Transverse colon (tissue), 4 donors: ENCODE data around the gene EBF3. TPM values are rescaled to one million over a fixed set of nuclear protein-coding genes. Genes with fewer than 3 reads are reported as not detected.

Source experiments
- DNase-seq: peaks from one replicate; pipeline ENCODE4 v3.0.0-alpha.2; 2019
- H3K27ac ChIP-seq, 4 donors: fragments of 200-600 bp; sonication (generic); 2 replicates each; pipeline ENCODE4 v1.5.1; 2016 to 2018; ENCODE audit warnings: inconsistent platforms in 4 of 4
- H3K27me3 ChIP-seq: fragments of 200-600 bp; sonication (generic); 2 replicates; pipeline ENCODE4 v1.5.1; 2017; ENCODE audit warnings: inconsistent platforms
- H3K36me3 ChIP-seq, 4 donors: fragments of 200-600 bp; sonication (generic); 2 replicates each; pipeline ENCODE4 v1.5.1; 2017 to 2019; ENCODE audit warnings: inconsistent platforms in 4 of 4
- H3K4me1 ChIP-seq, 4 donors: fragments of 200-600 bp; sonication (generic); 2 replicates each; pipeline ENCODE4 v1.5.1; 2017 to 2020; ENCODE audit warnings: inconsistent platforms in 4 of 4
- H3K4me3 ChIP-seq, 4 donors: fragments of 200-600 bp; sonication (generic); 1 replicate in 1 of 4; 2 replicates in 3 of 4; pipeline versions ENCODE4 v1.5.1 to v1.6.1; 2017 to 2019; ENCODE audit warnings: inconsistent platforms in 4 of 4
- H3K9me3 ChIP-seq, 2 donors: fragments of 200-600 bp; sonication (generic); 2 replicates each; pipeline ENCODE4 v1.5.1; 2017 to 2019; ENCODE audit warnings: inconsistent platforms in 2 of 2
- EP300 ChIP-seq: sonication (generic); formaldehyde crosslinking; IDR thresholded peaks from one replicate; pipeline ENCODE4 v1.6.1; 2017; ENCODE audit warnings: antibody characterized with exemption, low read depth
- POLR2A ChIP-seq: fragments of 450-650 bp; IDR thresholded peaks from one replicate; pipeline ENCODE4 v1.6.1; 2016; ENCODE audit warnings: antibody characterized with exemption, mild to moderate bottlenecking, moderate library complexity
- POLR2AphosphoS5 ChIP-seq, 3 donors: sonication (generic); formaldehyde crosslinking; IDR thresholded peaks; one replicate each; pipeline ENCODE4 v1.6.1; 2016; ENCODE audit warnings: antibody characterized with exemption in 3 of 3
- WGBS, 2 donors: methylation state at CpG; one replicate each; pipeline ENCODE4 v1.1.5; 2018; ENCODE audit warnings: low coverage in 1 of 2; 5-methylcytosine and 5-hydroxymethylcytosine counted together
- in situ Hi-C, 4 donors: fragments of 200-750 bp; cut with MboI; loops; one replicate each; pipeline versions ENCODE4 v1.15.0 to v1.15.1; 2017; ENCODE audit warnings: low sequenced_read_pairs in 3 of 4, low pct_ligation_motif_present in 1 of 4, low pct_unique_long_range_greater_than_20kb in 1 of 4
- intact Hi-C: fragments of 100-400 bp; cut with DNase I; formaldehyde crosslinking; loops from one replicate; pipeline ENCODE4 v1.15.1; 2023; ENCODE audit warnings: low total_unique reads
- total RNA-seq, 4 donors: library from RNA; depleted of rRNA; stranded (reverse); fragments of >200 nt; gene quantifications; one replicate each; pipeline ENCODE4 v1.1.0, GENCODE V29; 2016
- TF ChIP-seq, protein P1 (sequence below), 5 experiments: fragments of 200-600 bp in 3 of 5; fragments of 450-650 bp in 2 of 5; sonication (generic) in 3 of 5; IDR thresholded peaks; 1 replicate in 2 of 5; 2 replicates in 3 of 5; pipeline ENCODE4 v1.5.1; 2016 to 2017; ENCODE audit warnings: antibody characterized with exemption in 5 of 5, inconsistent platforms in 3 of 5, mild to moderate bottlenecking in 2 of 5, moderate library complexity in 1 of 5

EBF3 gene
- total RNA-seq, 4 donors from 2014 or later = 0.37 to 6.6 (median 1.0) TPM

DNA sequence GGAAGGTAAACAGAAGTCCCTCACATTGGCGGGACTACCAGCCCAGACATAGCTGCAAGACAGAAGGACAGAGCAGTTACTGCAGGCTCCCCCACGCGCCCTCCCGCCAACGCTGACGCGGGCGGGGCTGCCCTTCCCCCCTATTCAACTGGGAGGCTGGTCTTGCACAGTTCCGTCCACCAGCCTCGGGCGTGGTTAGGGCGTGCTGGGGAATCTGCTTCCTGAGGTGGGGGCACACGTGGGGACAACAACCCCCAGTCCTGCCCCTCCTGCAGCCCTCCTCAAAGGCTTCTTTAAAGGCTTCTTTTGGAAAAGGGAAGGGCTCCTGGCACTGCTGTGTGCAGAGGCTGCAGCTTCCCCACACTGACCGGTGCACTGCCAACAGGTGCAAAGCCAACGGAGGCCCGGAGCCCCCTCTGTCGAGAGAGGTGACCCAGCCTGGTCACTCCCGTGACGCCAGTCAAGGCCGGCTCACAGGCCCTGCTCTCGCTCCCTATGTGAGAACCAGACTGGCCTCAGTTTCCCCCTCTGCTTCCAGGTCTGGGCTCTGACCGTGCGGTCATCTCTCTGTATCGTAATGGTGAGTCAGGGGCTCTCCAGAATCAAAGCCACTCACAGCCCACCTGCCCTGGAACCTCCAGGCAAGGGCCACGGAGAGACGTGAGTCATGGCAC, 126.0 kb downstream of the EBF3 start:
- Histone ChIP-seq H3K4me3 (no peak overlapping the region), H3K27me3 (no peaks in the 10 kb centered on the region), H3K4me1 (no peaks in the 10 kb centered on the region), H3K36me3 (no peaks in the 10 kb centered on the region), H3K27ac (no peak overlapping the region), H3K9me3 (no peaks in the 10 kb centered on the region)
- 40 to 78% methylated on average over 2 to 26 of the region's 26 CpGs for WGBS, 2 donors
- intact Hi-C loops = no loop called here
- DNase-seq = no peak
- in situ Hi-C loops = no loop called here
- TF ChIP-seq, protein P1, sequence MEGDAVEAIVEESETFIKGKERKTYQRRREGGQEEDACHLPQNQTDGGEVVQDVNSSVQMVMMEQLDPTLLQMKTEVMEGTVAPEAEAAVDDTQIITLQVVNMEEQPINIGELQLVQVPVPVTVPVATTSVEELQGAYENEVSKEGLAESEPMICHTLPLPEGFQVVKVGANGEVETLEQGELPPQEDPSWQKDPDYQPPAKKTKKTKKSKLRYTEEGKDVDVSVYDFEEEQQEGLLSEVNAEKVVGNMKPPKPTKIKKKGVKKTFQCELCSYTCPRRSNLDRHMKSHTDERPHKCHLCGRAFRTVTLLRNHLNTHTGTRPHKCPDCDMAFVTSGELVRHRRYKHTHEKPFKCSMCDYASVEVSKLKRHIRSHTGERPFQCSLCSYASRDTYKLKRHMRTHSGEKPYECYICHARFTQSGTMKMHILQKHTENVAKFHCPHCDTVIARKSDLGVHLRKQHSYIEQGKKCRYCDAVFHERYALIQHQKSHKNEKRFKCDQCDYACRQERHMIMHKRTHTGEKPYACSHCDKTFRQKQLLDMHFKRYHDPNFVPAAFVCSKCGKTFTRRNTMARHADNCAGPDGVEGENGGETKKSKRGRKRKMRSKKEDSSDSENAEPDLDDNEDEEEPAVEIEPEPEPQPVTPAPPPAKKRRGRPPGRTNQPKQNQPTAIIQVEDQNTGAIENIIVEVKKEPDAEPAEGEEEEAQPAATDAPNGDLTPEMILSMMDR (IDR thresholded peaks at IDR 0.05) = no peak
- TF ChIP-seq POLR2AphosphoS5 (IDR thresholded peaks at IDR 0.05) = no peak
- TF ChIP-seq EP300 = no peak
- TF ChIP-seq POLR2A = no peak

DNA sequence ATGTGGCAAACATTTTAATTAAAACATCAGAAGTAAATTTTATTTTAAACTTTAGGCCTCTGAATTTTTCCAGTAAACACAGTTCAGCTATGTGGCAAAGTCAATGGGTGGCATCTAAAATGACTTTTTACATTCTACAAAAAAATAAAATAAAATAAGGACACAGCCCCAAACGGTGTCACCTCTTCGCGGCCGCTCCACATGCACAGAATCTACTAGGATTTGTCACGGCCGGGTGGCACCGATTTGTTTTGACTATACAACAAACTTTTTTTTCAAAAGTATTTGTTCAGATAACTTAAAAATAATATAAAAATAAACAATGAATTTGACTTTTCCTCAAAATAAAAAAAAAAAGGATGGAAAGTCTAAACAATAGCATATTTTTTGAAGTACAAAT, 127.8 kb downstream of the EBF3 start:
- no peak overlapping the region for H3K4me3 ChIP-seq
- no peaks in the 10 kb centered on the region for H3K36me3 ChIP-seq
- no peaks in the 10 kb centered on the region for H3K9me3 ChIP-seq
- DNase-seq = no peak
- no peak overlapping the region for H3K27ac ChIP-seq
- intact Hi-C loops = no loop called here
- in situ Hi-C loops = no loop called here
- TF ChIP-seq POLR2A (no peak), EP300 (no peak), POLR2AphosphoS5 (IDR thresholded peaks at IDR 0.05) (no peak)
- TF ChIP-seq, protein P1 (IDR thresholded peaks at IDR 0.05) = no peak
- H3K27me3 ChIP-seq = no peaks in the 10 kb centered on the region
- no peaks in the 10 kb centered on the region for H3K4me1 ChIP-seq
- WGBS, 2 donors = 88 to 95% methylated on average over 7 of the region's 7 CpGs

DNA sequence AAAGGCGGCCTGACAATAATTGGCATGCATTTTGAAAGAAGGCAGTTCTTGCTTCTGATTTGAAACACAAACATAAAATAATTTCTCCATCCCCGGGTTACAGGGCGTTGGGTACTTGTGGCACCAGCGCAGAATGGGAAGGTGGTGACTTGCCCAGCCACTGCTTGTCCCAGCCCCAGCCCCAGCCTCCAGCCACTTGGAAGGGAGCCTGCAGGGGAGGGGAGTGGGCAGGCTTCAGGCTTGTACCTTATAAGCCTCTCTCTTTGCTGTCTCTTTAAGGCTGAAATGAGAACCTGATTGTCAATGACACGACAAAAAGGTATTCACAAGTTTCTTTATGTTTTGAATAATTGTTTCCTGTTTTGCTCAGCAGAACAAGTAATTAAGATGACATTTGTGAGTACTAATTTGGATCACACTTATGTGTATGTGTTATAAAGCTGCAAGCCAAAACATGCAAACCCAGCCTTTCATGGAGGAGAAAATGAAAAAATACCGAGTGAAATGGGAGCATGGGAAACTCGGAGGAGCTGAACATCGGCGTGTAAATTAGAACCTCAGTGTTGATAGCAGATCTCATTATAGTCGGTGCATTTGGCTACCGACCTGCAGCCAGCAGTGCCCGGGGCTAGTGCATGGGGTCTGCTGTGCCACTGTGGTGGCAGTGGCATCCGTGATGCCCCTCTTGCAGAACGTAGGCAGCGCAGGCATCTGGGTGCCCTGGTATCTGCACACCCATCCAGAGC, 129.9 kb downstream of the EBF3 start:
- H3K4me1 ChIP-seq = no peaks in the 10 kb centered on the region
- in situ Hi-C loops = no loop called here
- no peaks in the 10 kb centered on the region for H3K27me3 ChIP-seq
- intact Hi-C loops = no loop called here
- no peak for DNase-seq
- H3K36me3 ChIP-seq = no peaks in the 10 kb centered on the region
- no peak overlapping the region for H3K27ac ChIP-seq
- TF ChIP-seq POLR2A (no peak), EP300 (no peak), POLR2AphosphoS5 (IDR thresholded peaks at IDR 0.05) (no peak)
- TF ChIP-seq, protein P1 (IDR thresholded peaks at IDR 0.05) = no peak
- 69 to 74% methylated on average over 6 to 15 of the region's 15 CpGs for WGBS, 2 donors
- no peak overlapping the region for H3K4me3 ChIP-seq
- no peaks in the 10 kb centered on the region for H3K9me3 ChIP-seq

DNA sequence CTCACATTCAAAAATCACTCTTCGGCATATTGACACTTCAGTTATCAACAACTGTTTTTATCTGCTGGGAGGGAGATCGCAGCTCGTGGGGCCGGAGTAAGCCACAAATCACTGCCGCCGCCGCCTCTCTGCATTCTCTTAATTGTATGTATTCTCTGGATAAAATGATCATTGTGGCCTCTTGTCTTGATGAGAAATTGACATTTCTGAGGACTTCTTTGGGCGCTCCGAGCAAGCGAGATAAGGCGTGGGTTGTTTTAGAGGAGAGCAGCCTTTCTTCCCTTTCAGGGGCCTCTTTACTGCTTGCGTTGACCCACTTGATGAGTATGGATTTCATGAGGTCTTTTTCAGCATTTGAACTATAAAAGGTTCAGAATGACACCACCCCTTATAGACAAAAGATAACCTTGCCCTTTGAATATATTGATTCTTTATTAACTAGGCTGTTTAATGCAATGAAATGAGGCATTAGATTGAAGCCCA, 130.6 kb downstream of the EBF3 start:
- in situ Hi-C loops (no loop called here), intact Hi-C loops (no loop called here)
- no peaks in the 10 kb centered on the region for H3K9me3 ChIP-seq

More for the DNA sequence above, 130.6 kb downstream of the EBF3 start:
- Histone ChIP-seq H3K4me1 (no peaks in the 10 kb centered on the region), H3K27me3 (no peaks in the 10 kb centered on the region), H3K4me3 (no peak overlapping the region), H3K36me3 (no peaks in the 10 kb centered on the region), H3K27ac (no peak overlapping the region)
- no peak for DNase-seq
- TF ChIP-seq EP300 = no peak
- TF ChIP-seq POLR2A = no peak
- TF ChIP-seq POLR2AphosphoS5 (IDR thresholded peaks at IDR 0.05) = no peak
- TF ChIP-seq, protein P1 (IDR thresholded peaks at IDR 0.05) = no peak
- 65 to 77% methylated on average over 11 to 12 of the region's 12 CpGs for WGBS, 2 donors
